Smooth muscle cell (in vitro differentiated cells): ENCODE data around the gene EIPR1. TPM values are rescaled to one million over a fixed set of nuclear protein-coding genes. Genes with fewer than 3 reads are reported as not detected.

ENCODE experiments used
- DNase-seq: peaks from one replicate; lab custom pipeline; 2025; ENCODE audit not compliant: unreplicated experiment; lab: John Stamatoyannopoulos, UW
- H2AFZ ChIP-seq: fragments of 200-600 bp; sonication (generic); 2 replicates; pipeline ENCODE4 v1.6.0; 2016; ENCODE audit warnings: antibody characterized with exemption, low read depth, mild to moderate bottlenecking
- H3F3A ChIP-seq: fragments of 200-600 bp; sonication (generic); 2 replicates; pipeline ENCODE4 v1.6.0; 2017; ENCODE audit warnings: antibody characterized with exemption, low read depth
- H3K27ac ChIP-seq: fragments of 200-600 bp; sonication (generic); 2 replicates; pipeline ENCODE4 v1.5.1; 2016; ENCODE audit warnings: low read depth, mild to moderate bottlenecking
- H3K27me3 ChIP-seq: fragments of 200-600 bp; sonication (generic); 2 replicates; pipeline ENCODE4 v1.6.1; 2016; ENCODE audit warnings: low read depth, mild to moderate bottlenecking
- H3K36me3 ChIP-seq: fragments of 200-600 bp; sonication (generic); 2 replicates; pipeline ENCODE4 v1.5.1; 2016; ENCODE audit warnings: low read depth
- H3K4me1 ChIP-seq: fragments of 200-600 bp; sonication (generic); 2 replicates; pipeline ENCODE4 v1.5.1; 2016; ENCODE audit warnings: low read depth
- H3K4me2 ChIP-seq: fragments of 200-600 bp; sonication (generic); 2 replicates; pipeline ENCODE4 v1.6.0; 2016; ENCODE audit warnings: mild to moderate bottlenecking
- H3K4me3 ChIP-seq: fragments of 200-600 bp; sonication (generic); 2 replicates; pipeline ENCODE4 v1.5.1; 2016; ENCODE audit warnings: mild to moderate bottlenecking
- H3K79me2 ChIP-seq: fragments of 200-600 bp; sonication (generic); 2 replicates; pipeline ENCODE4 v1.6.0; 2016; ENCODE audit warnings: low read depth, mild to moderate bottlenecking
- H3K9ac ChIP-seq: fragments of 200-600 bp; sonication (generic); 2 replicates; pipeline ENCODE4 v1.6.0; 2016; ENCODE audit warnings: low read depth
- H3K9me3 ChIP-seq: fragments of 200-600 bp; sonication (generic); replicated peaks from 2 replicates; pipeline ENCODE4 v1.5.1; 2016; ENCODE audit warnings: low read depth
- H4K20me1 ChIP-seq: fragments of 200-600 bp; sonication (generic); 2 replicates; pipeline ENCODE4 v1.6.0; 2016; ENCODE audit warnings: low read depth
- CTCF ChIP-seq: fragments of 200-600 bp; sonication (generic); IDR thresholded peaks from 2 replicates; pipeline ENCODE4 v1.5.1; 2017; ENCODE audit warnings: borderline replicate concordance, mild to moderate bottlenecking, antibody characterized with exemption; ENCODE audit not compliant: insufficient read depth, poor library complexity, severe bottlenecking
- WGBS: methylation state at CpG from one replicate; pipeline ENCODE4 v1.1.7; 2016; ENCODE audit warnings: low lambda C conversion rate; 5-methylcytosine and 5-hydroxymethylcytosine counted together
- polyA plus RNA-seq: library from polyadenylated mRNA; unstranded; fragments of >200 nt; fragmentation: Nextera tagmentation; extraction: Ambion mirVana; gene quantifications from 2 replicates; pipeline ENCODE4 v1.2.1, GENCODE V29; 2016
- total RNA-seq: library from RNA; depleted of rRNA; stranded (reverse); fragments of >200 nt; gene quantifications from 2 replicates; pipeline ENCODE4 v1.2.3, GENCODE V29; 2014

EIPR1 gene
- total and polyA plus RNA-seq, 2 experiments from 2014 or later: 18.5 to 23.1 TPM

DNA sequence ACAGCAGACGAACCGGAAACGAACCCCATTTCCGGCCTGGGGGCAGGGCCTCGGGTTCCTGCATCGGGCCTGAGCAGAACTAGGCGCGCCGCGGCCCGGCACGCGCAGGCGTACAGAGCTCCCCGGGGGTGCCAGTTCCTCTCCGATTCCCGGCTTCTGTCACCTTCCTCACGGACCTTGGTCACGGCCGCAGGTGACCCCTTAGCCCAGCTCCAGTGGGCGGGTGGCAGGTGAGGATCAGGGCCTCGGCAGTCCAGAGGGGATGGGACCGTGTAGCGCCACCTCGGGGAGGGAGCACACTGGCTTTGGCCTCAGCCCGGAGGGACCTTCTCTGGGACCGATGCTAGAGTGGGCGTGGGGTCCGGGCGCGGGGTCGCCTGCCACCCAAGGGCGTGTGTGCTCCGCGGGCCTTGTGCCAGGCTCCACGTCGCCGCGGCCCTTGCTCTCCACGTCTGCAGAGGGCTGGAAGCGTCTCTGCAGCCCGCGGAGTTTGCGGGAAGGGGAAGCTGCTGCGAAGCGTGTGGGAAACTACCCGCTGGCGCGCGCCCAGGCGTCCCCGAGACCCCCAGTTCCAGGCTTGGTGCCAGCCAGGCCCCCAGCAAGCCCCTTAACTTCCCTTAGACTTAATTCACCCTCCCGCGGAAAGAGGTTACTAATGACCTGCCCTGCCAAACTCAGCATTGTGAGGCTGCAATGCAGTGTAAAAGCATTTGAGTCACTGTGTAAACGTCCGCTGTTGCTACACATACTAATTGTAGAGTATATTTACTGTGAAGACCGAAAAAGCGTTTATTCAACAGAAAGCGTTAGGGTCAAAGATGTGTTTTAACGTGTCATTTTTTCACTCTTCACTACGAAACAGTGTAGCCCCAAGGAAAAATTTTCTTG lies 2.3 kb upstream of the EIPR1 start, which contains the start of gene TRAPPC12:
Gene TRAPPC12 (plus strand): TSS at position 48 of the 888 bp plus-strand sequence. CDS start 7,930 bp downstream, outside the sequence.
- peak within 1 kb of the TSS; percentile 93 for H3K4me2 ChIP-seq
- peak within 1 kb of the TSS; percentile 57 for H2AFZ ChIP-seq
- peak within 1 kb of the TSS; percentile 85 for H3K4me3 ChIP-seq
- TF ChIP-seq CTCF: peak; percentile 38
- no peaks in the 10 kb centered on the region for H4K20me1 ChIP-seq
- WGBS: 3% methylated on average over 58 of the region's 61 CpGs
- H3K9ac ChIP-seq: peak within 1 kb of the TSS; percentile 82
- peaks cover 64% of the 10 kb centered on the region for H3K79me2 ChIP-seq
- H3K27ac ChIP-seq: peak within 1 kb of the TSS; percentile 68
- peaks cover 14% of the 10 kb centered on the region for H3K4me1 ChIP-seq
- no peaks in the 10 kb centered on the region for H3F3A ChIP-seq
- H3K9me3 ChIP-seq: no peaks in the 10 kb centered on the region
- H3K36me3 ChIP-seq: no peaks in the 10 kb centered on the region
- DNase-seq: peak; percentile 73
- no peaks in the 10 kb centered on the region for H3K27me3 ChIP-seq

- 8% methylated on average over 8 of the region's 8 CpGs for WGBS
- Histone ChIP-seq H3K4me3 (peak overlapping the region; percentile 83), H3K27ac (peak overlapping the region; percentile 65), H4K20me1 (no peaks in the 10 kb centered on the region), H3K4me2 (peak overlapping the region; percentile 88), H3K36me3 (no peaks in the 10 kb centered on the region), H2AFZ (peak overlapping the region; percentile 57), H3K27me3 (no peaks in the 10 kb centered on the region), H3F3A (no peaks in the 10 kb centered on the region), H3K4me1 (peaks cover 14% of the 10 kb centered on the region), H3K9ac (peak overlapping the region; percentile 82), H3K9me3 (no peaks in the 10 kb centered on the region), H3K79me2 (peaks cover 58% of the 10 kb centered on the region)
- no peak for DNase-seq
- no peak for TF ChIP-seq CTCF
Observed at GRCh38 chr2:3379339-3379646, 1.7 kb upstream of the EIPR1 start.

GRCh38 chr2:3377279-3377611 lies 373 bp downstream of the EIPR1 start:
- Histone ChIP-seq H3F3A (no peaks in the 10 kb centered on the region), H2AFZ (peak overlapping the region; percentile 94), H3K27me3 (no peaks in the 10 kb centered on the region), H3K9me3 (no peaks in the 10 kb centered on the region), H3K4me2 (peak overlapping the region; percentile 93), H3K27ac (peak overlapping the region; percentile 68), H3K4me3 (peak overlapping the region; percentile 85), H3K79me2 (peaks cover 44% of the 10 kb centered on the region), H3K9ac (peak overlapping the region; percentile 68), H3K4me1 (peaks cover 14% of the 10 kb centered on the region), H3K36me3 (no peaks in the 10 kb centered on the region), H4K20me1 (no peaks in the 10 kb centered on the region)
- 3% methylated on average over 8 of the region's 8 CpGs for WGBS
- no peak for TF ChIP-seq CTCF
- no peak for DNase-seq
